Hepatocyte (in vitro differentiated cells): ENCODE results near the gene SRCIN1. TPM values are rescaled to one million over a fixed set of nuclear protein-coding genes. Genes with fewer than 3 reads are reported as not detected.
"Not testable (repeated sequence)": the region's sequence is repeated elsewhere in the genome, so short reads cannot be mapped to it uniquely, and the experiment has no call there.

Experiments
- DNase-seq: peaks from one replicate; pipeline ENCODE4 v3.0.0-alpha.2; 2016; ENCODE audit warnings: low spot score
- H2AFZ ChIP-seq: fragments of 200-600 bp; sonication (generic); 2 replicates; pipeline ENCODE4 v1.6.0; 2016; ENCODE audit warnings: antibody characterized with exemption, mild to moderate bottlenecking
- H3K27ac ChIP-seq: fragments of 200-600 bp; sonication (generic); 2 replicates; pipeline ENCODE4 v1.5.1; 2016; ENCODE audit warnings: mild to moderate bottlenecking
- H3K27me3 ChIP-seq: fragments of 200-600 bp; sonication (generic); 2 replicates; pipeline ENCODE4 v1.6.1; 2016
- H3K36me3 ChIP-seq: fragments of 200-600 bp; sonication (generic); replicated peaks from 2 replicates; pipeline ENCODE4 v1.5.1; 2016; ENCODE audit warnings: low read depth; ENCODE audit not compliant: insufficient read depth
- H3K4me1 ChIP-seq: fragments of 200-600 bp; sonication (generic); 2 replicates; pipeline ENCODE4 v1.5.1; 2016; ENCODE audit warnings: mild to moderate bottlenecking, moderate library complexity; ENCODE audit not compliant: insufficient read depth
- H3K4me2 ChIP-seq: fragments of 200-600 bp; sonication (generic); 2 replicates; pipeline ENCODE4 v1.6.0; 2016
- H3K4me3 ChIP-seq: fragments of 200-600 bp; sonication (generic); 2 replicates; pipeline ENCODE4 v1.5.1; 2016; ENCODE audit warnings: mild to moderate bottlenecking
- H3K79me2 ChIP-seq: fragments of 200-600 bp; sonication (generic); 2 replicates; pipeline ENCODE4 v1.6.0; 2017; ENCODE audit warnings: mild to moderate bottlenecking
- H3K9me2 ChIP-seq: fragments of 200-600 bp; sonication (generic); replicated peaks from 2 replicates; pipeline ENCODE4 v1.6.0; 2017; ENCODE audit warnings: mild to moderate bottlenecking; ENCODE audit not compliant: insufficient read depth
- H3K9me3 ChIP-seq: fragments of 200-600 bp; sonication (generic); 2 replicates; pipeline ENCODE4 v1.5.1; 2016; ENCODE audit warnings: low read depth, mild to moderate bottlenecking
- H4K20me1 ChIP-seq: fragments of 200-600 bp; sonication (generic); 2 replicates; pipeline ENCODE4 v1.6.0; 2016; ENCODE audit warnings: mild to moderate bottlenecking; ENCODE audit not compliant: insufficient read depth, poor library complexity, severe bottlenecking
- CTCF ChIP-seq: fragments of 200-600 bp; sonication (generic); IDR thresholded peaks from 2 replicates; pipeline ENCODE4 v1.5.1; 2016; ENCODE audit warnings: antibody characterized with exemption, mild to moderate bottlenecking; ENCODE audit not compliant: poor library complexity
- EZH2 ChIP-seq: fragments of 200-600 bp; sonication (generic); IDR thresholded peaks from 2 replicates; pipeline ENCODE4 v1.6.1; 2016; ENCODE audit warnings: antibody characterized with exemption, mild to moderate bottlenecking, borderline replicate concordance
- EZH2phosphoT487 ChIP-seq: fragments of 200-600 bp; sonication (generic); IDR thresholded peaks from one replicate; pipeline ENCODE4 v1.6.1; 2018; ENCODE audit warnings: antibody characterized with exemption, mild to moderate bottlenecking, low read depth, moderate library complexity; ENCODE audit not compliant: unreplicated experiment, severe bottlenecking
- WGBS: methylation state at CpG from one replicate; pipeline ENCODE4 v1.1.6; 2016; ENCODE audit warnings: low lambda C conversion rate; ENCODE audit errors: missing lambda C conversion rate; 5-methylcytosine and 5-hydroxymethylcytosine counted together
- polyA plus RNA-seq: library from polyadenylated mRNA; unstranded; fragments of >200 nt; fragmentation: Nextera tagmentation; extraction: Ambion mirVana; gene quantifications from 2 replicates; pipeline ENCODE4 v1.2.1, GENCODE V29; 2016
- total RNA-seq: library from RNA; depleted of rRNA; stranded (reverse); fragments of >200 nt; gene quantifications from 2 replicates; pipeline ENCODE4 v1.2.3, GENCODE V29; 2014

SRCIN1 gene
- total and polyA plus RNA-seq, 2 experiments from 2014 or later, result 0.82 to 0.90 TPM

- Histone ChIP-seq H3K4me2 (no peak overlapping the region), H3K4me3 (no peak overlapping the region), H2AFZ (no peak overlapping the region), H3K9me2 (no peaks in the 10 kb centered on the region), H4K20me1 (no peaks in the 10 kb centered on the region), H3K4me1 (no peaks in the 10 kb centered on the region), H3K79me2 (no peaks in the 10 kb centered on the region), H3K27ac (no peak overlapping the region), H3K36me3 (no peaks in the 10 kb centered on the region), H3K27me3 (no peaks in the 10 kb centered on the region), H3K9me3 (no peaks in the 10 kb centered on the region)
- DNase-seq, result no peak
- TF ChIP-seq CTCF, result no peak
- 81% methylated on average over 6 of the region's 6 CpGs for WGBS
Measured at GRCh38 chr17:38632334-38632733, 26.6 kb upstream of the SRCIN1 start.

- WGBS, result 95% methylated on average over 3 of the region's 3 CpGs
- TF ChIP-seq EZH2phosphoT487, result no peak
- no peak for TF ChIP-seq EZH2
- TF ChIP-seq CTCF, result no peak
- H4K20me1 ChIP-seq, result no peaks in the 10 kb centered on the region
- no peaks in the 10 kb centered on the region for H3K79me2 ChIP-seq
- no peaks in the 10 kb centered on the region for H3K36me3 ChIP-seq
- H3K9me2 ChIP-seq, result no peaks in the 10 kb centered on the region
- no peak overlapping the region for H3K27ac ChIP-seq
- DNase-seq, result no peak
- H3K4me2 ChIP-seq, result no peak overlapping the region
- no peaks in the 10 kb centered on the region for H3K27me3 ChIP-seq
- H3K4me3 ChIP-seq, result no peak overlapping the region
- H2AFZ ChIP-seq, result no peak overlapping the region
- no peaks in the 10 kb centered on the region for H3K9me3 ChIP-seq
- H3K4me1 ChIP-seq, result no peaks in the 10 kb centered on the region
Measured at GRCh38 chr17:38628441-38628840, 22.7 kb upstream of the SRCIN1 start.

GRCh38 chr17:38627957-38628356, 22.2 kb upstream of the SRCIN1 start:
- no peak overlapping the region for H3K27ac ChIP-seq
- no peaks in the 10 kb centered on the region for H3K27me3 ChIP-seq
- no peaks in the 10 kb centered on the region for H3K4me1 ChIP-seq
- H3K4me3 ChIP-seq, result no peak overlapping the region
- TF ChIP-seq CTCF (no peak), EZH2phosphoT487 (no peak)
- no peaks in the 10 kb centered on the region for H3K9me3 ChIP-seq
- H2AFZ ChIP-seq, result no peak overlapping the region
- H3K79me2 ChIP-seq, result no peaks in the 10 kb centered on the region
- no peak for DNase-seq
- WGBS, result 94% methylated on average over 2 of the region's 2 CpGs
- H3K4me2 ChIP-seq, result no peak overlapping the region
- no peaks in the 10 kb centered on the region for H4K20me1 ChIP-seq
- no peaks in the 10 kb centered on the region for H3K9me2 ChIP-seq
- H3K36me3 ChIP-seq, result no peaks in the 10 kb centered on the region

GRCh38 chr17:38626606-38627226, 21.0 kb upstream of the SRCIN1 start:
- not testable (repeated sequence) for H3K4me2 ChIP-seq, H3K36me3 ChIP-seq, H3K79me2 ChIP-seq, H3K4me1 ChIP-seq, H3K9me3 ChIP-seq, H3K9me2 ChIP-seq, H4K20me1 ChIP-seq, H3K27ac ChIP-seq, DNase-seq, H2AFZ ChIP-seq, H3K27me3 ChIP-seq, H3K4me3 ChIP-seq
- 94% methylated on average over 6 of the region's 6 CpGs for WGBS
